GM13976 (cell line): ENCODE results near the gene CSRP1.
A peak's percentile ranks its signal among the peaks of the same experiment; 100 is the strongest.

Source experiments
- DNase-seq: peaks from one replicate; pipeline ENCODE4 v3.0.0; 2012; ENCODE audit warnings: low spot score
- CTCF ChIP-seq: IDR thresholded peaks from 2 replicates; pipeline ENCODE4 v1.5.1; 2012; ENCODE audit warnings: borderline replicate concordance, mild to moderate bottlenecking; ENCODE audit not compliant: insufficient read depth; ENCODE audit errors: extremely low read depth, missing control alignments, control extremely low read depth
- in situ Hi-C: fragments of 300-500 bp; cut with MboI; formaldehyde crosslinking; loops from one replicate; pipeline ENCODE4 v1.12.0; 2022; ENCODE audit warnings: low sequenced_read_pairs, mixed read lengths, inconsistent platforms; ENCODE audit not compliant: unreplicated experiment

Gene CSRP1

DNA sequence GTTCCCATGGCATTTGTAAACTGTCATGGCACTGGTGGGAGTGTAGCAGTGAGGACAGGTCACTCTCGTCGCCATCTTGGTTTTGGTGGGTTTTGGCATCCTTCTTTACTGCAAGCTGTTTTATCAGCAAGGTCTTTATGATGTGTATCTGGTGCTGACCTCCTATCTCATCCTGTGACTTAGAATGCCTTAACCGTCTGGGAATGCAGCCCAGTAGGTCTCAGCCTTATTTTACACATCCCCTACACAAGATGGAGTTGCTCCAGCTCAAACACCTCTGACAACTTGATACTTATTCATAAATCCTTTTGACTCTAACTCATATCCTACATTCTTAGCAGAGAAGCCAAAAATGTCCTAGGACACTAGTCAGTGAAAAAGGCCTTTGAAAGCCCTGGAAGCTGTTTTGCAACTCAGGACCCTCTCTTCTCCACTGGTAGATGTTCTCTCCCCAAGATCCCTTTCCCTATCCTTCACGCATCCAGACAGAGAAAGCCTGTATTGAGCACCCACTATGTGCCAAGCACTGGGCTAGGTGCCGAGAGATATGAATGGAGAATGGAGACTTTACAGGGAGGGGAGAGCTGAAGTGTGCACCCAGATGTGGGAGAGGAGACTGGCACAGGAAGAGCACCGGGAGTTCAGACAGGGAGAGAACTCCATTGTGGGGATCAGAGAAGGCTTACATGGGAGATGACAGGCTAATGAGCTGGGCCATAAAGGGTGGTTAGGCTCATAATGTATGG, 6.7 kb upstream of the CSRP1 start:
- no peak for TF ChIP-seq CTCF
- no peak for DNase-seq
- in situ Hi-C loops: loop anchor here (10.0 kb wide), 1 partner anchor 69 kb away; no protein-coding TSS in a partner anchor

DNA sequence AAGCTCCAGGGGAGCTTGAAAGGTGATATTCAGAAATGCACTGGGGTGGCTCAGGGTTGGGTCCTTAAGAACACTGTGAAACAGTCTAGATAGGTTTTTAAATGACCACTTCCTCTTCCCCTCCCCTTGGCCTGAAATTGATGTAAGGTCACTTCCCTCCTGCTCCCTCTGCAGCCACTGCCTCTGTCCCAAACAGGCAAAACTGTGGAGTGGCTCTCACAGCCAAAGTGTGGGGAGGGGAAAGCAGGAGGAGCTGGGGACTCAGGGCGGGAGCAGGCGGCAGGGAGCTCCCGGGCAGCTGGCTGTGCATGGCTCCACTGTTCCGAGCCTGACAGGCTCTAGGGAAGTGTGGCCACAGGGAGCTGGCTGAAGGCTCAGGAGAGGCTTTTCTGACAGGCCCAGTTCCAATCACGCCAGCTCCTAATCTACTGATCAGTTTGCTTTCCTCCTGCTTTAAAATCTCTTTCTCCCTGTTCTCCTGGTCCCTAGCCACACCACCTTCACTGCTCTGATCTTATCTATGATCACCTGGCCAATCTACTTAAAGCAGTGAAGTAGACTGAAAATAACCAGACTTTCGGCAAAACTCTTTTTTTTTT, 5.1 kb upstream of the CSRP1 start:
- TF ChIP-seq CTCF: no peak
- in situ Hi-C loops: loop anchor here (10.0 kb wide), 1 partner anchor 67 kb away; no protein-coding TSS in a partner anchor
- peak; percentile 68 for DNase-seq

DNA sequence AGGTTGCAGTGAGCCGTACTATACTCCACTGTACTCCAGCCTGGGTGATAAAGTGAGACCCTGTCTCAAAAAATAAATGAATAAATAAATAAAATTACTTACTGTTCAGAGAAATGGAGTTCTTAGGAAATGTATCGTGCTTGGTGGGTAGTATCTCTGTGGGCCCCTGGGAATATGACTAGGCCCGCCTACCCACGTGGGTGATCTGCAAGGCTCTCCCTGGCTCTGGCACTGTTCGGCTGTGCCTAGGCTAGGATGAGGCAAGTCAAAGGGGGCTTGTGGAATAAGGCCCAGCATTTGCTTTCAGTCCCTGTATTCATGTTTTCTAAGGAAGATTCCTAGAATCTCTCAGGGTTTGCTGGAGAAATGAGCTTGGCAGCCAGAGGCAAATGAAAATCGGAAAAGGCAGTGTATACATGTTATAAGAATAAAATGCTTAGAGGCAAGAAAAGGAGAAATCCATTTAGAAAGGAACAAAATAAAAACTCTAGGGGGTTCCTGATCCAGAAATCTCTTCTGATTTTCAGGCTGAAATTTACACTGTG, 4.5 kb upstream of the CSRP1 start:
- DNase-seq: no peak
- TF ChIP-seq CTCF: no peak
- in situ Hi-C loops: loop anchor here (10.0 kb wide), 1 partner anchor 67 kb away; no protein-coding TSS in a partner anchor

- peak; percentile 40 for DNase-seq
- TF ChIP-seq CTCF: no peak
- in situ Hi-C loops: loop anchor here (10.0 kb wide), 1 partner anchor 66 kb away; no protein-coding TSS in a partner anchor
These were observed 3.8 kb upstream of the CSRP1 start for GRCh38 chr1:201510734-201511133.

- in situ Hi-C loops: loop anchor here (10.0 kb wide), 1 partner anchor 65 kb away; no protein-coding TSS in a partner anchor
- TF ChIP-seq CTCF: no peak
- DNase-seq: no peak
These were observed 2.9 kb upstream of the CSRP1 start for GRCh38 chr1:201509601-201510374.

DNA sequence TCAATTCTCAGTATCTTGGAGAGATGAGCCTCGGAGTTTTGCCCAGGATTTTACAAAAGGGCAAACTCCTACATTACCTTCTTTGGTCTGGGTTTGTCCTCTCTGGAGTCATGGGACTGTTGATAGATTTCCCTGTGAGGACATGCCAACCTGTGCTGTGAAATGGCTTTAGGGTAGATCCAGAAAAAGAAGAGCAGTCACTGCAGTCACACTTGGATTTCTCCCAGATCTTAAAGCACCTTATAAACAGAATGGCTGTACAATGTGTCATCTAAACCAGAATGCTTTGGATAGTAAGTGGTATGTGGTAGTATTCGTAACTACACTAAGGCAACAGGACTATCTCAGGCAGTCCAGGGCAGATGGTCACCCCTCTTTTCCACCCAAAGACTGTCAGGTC, 1.9 kb upstream of the CSRP1 start:
- in situ Hi-C loops: no loop called here
- no peak for DNase-seq
- no peak for TF ChIP-seq CTCF
